GM12878 (cell line): Measurements from ENCODE around the gene PALLD.

Experiments used
- ASH2L ChIP-seq: fragments of 300-600, 200-600 bp; sonication (generic); IDR thresholded peaks from 2 replicates; pipeline ENCODE4 v1.6.1; 2017; ENCODE audit warnings: low read depth, mild to moderate bottlenecking, borderline replicate concordance
- CEBPZ ChIP-seq: fragments of 150-350 bp; IDR thresholded peaks from 2 replicates; pipeline ENCODE4 v1.6.1; 2016; ENCODE audit warnings: low read depth, low read length
- CTCF ChIP-seq, 3 experiments: IDR thresholded peaks in 2 of 3; conservative IDR thresholded peaks in 1 of 3; 2 replicates each; pipeline ENCODE4 v1.5.1; 2011; ENCODE audit warnings: low read depth in 3 of 3, low read length in 3 of 3, mild to moderate bottlenecking in 3 of 3, control low read depth in 2 of 3, moderate library complexity in 2 of 3, inconsistent platforms in 1 of 3, mixed read lengths in 1 of 3; ENCODE audit not compliant: control insufficient read depth in 2 of 3, insufficient read depth in 1 of 3; ENCODE audit errors: extremely low read depth in 1 of 3
- EP300 ChIP-seq, 2 experiments: fragments of 150-350 bp in 1 of 2; IDR thresholded peaks; 2 replicates each; pipeline ENCODE4 v1.6.1; 2011 to 2012; ENCODE audit warnings: low read depth in 2 of 2, low read length in 2 of 2, borderline replicate concordance in 1 of 2, improper control_type of control experiment in 1 of 2, inconsistent platforms in 1 of 2; ENCODE audit not compliant: control insufficient read depth in 1 of 2
- EZH2 ChIP-seq: IDR thresholded peaks from 2 replicates; pipeline ENCODE4 v1.6.1; 2012; ENCODE audit warnings: low read depth, mild to moderate bottlenecking, control low read depth, inconsistent platforms, low read length, borderline replicate concordance; ENCODE audit not compliant: control insufficient read depth
- FOS ChIP-seq: IDR thresholded peaks from 3 replicates; pipeline ENCODE4 v1.6.1; 2011; ENCODE audit warnings: borderline replicate concordance; ENCODE audit not compliant: insufficient read length; ENCODE audit errors: extremely low read depth
- GABPA ChIP-seq: IDR thresholded peaks from 2 replicates; pipeline ENCODE4 v1.6.1; 2014; ENCODE audit warnings: antibody characterized with exemption, low read depth, mild to moderate bottlenecking, inconsistent platforms
- HDAC6 ChIP-seq: fragments of 200-600 bp; sonication (generic); IDR thresholded peaks from one replicate; pipeline ENCODE4 v1.8.0; 2017; ENCODE audit warnings: antibody characterized with exemption; ENCODE audit not compliant: unreplicated experiment
- NFYB ChIP-seq: IDR thresholded peaks from 2 replicates; pipeline ENCODE4 v1.6.1; 2011; ENCODE audit warnings: low read depth, mild to moderate bottlenecking, low read length, improper control_type of control experiment, moderate library complexity; ENCODE audit not compliant: insufficient read depth
- NRF1 ChIP-seq: conservative IDR thresholded peaks from 2 replicates; pipeline ENCODE4 v1.6.1; 2011; ENCODE audit warnings: mild to moderate bottlenecking, low read depth, low read length, improper control_type of control experiment
- RAD51 ChIP-seq: fragments of 450-650 bp; IDR thresholded peaks from 2 replicates; pipeline ENCODE4 v1.6.1; 2016; ENCODE audit warnings: moderate library complexity, mild to moderate bottlenecking, inconsistent platforms
- RCOR1 ChIP-seq: conservative IDR thresholded peaks from 2 replicates; pipeline ENCODE4 v1.6.1; 2012; ENCODE audit warnings: low read depth, low read length, improper control_type of control experiment
- SUPT20H ChIP-seq: IDR thresholded peaks from 2 replicates; pipeline ENCODE4 v1.6.1; 2011; ENCODE audit warnings: low read depth, mild to moderate bottlenecking, low read length, moderate library complexity, borderline replicate concordance; ENCODE audit not compliant: control insufficient read depth
- ZBTB4 ChIP-seq: fragments of 450-650 bp; formaldehyde crosslinking; IDR thresholded peaks from 2 replicates; pipeline ENCODE4 v1.4.0; 2022; ENCODE audit warnings: mild to moderate bottlenecking, moderate library complexity

- TF ChIP-seq RCOR1 = no peak
- TF ChIP-seq ASH2L = no peak
- TF ChIP-seq CTCF (IDR thresholded peaks at IDR 0.05 in 2 of 3, conservative IDR thresholded peaks at IDR 0.05 in 1 of 3; ENCODE audit: control insufficient read depth in 2 of 3, extremely low read depth in 1 of 3, insufficient read depth in 1 of 3, low read depth in 3 of 3, low read length in 3 of 3) = no peak
- TF ChIP-seq GABPA = no peak
- no peak for TF ChIP-seq NRF1
- TF ChIP-seq FOS = no peak
- TF ChIP-seq EZH2 = no peak
- TF ChIP-seq CEBPZ = no peak
- TF ChIP-seq ZBTB4 = no peak
- no peak for TF ChIP-seq SUPT20H
- no peak for TF ChIP-seq HDAC6
- no peak for TF ChIP-seq EP300 (IDR thresholded peaks at IDR 0.05; ENCODE audit: borderline replicate concordance in 1 of 2, control insufficient read depth in 1 of 2, low read depth in 2 of 2, low read length in 2 of 2)
- TF ChIP-seq RAD51 = no peak
- TF ChIP-seq NFYB = no peak
These were observed 182.5 kb downstream of the PALLD start for GRCh38 chr4:168679397-168679796.
